Mesendoderm (in vitro differentiated cells): ENCODE measurements around the gene SREK1. TPM values are rescaled to one million over a fixed set of nuclear protein-coding genes. Genes with fewer than 3 reads are reported as not detected.

ENCODE experiments used
- DNase-seq: peaks from one replicate; pipeline ENCODE4 v3.0.0; 2013
- H2AK5ac ChIP-seq: 2 replicates; pipeline ENCODE4 v1.6.1; 2013; ENCODE audit warnings: low read length, inconsistent platforms
- H2BK120ac ChIP-seq: 2 replicates; pipeline ENCODE4 v1.6.1; 2013; ENCODE audit warnings: low read depth, mild to moderate bottlenecking, low read length, moderate library complexity, mixed read lengths
- H2BK15ac ChIP-seq: replicated peaks from 2 replicates; pipeline ENCODE4 v1.6.1; 2013; ENCODE audit warnings: low read depth, mild to moderate bottlenecking, moderate library complexity
- H2BK5ac ChIP-seq: 2 replicates; pipeline ENCODE4 v1.6.1; 2013; ENCODE audit warnings: low read length, inconsistent platforms
- H3K18ac ChIP-seq: 2 replicates; pipeline ENCODE4 v1.6.1; 2013; ENCODE audit warnings: mild to moderate bottlenecking, low read length, mixed read lengths
- H3K23ac ChIP-seq: one replicate; pipeline ENCODE4 v1.6.1; 2013; ENCODE audit warnings: low read length
- H3K27ac ChIP-seq: 2 replicates; pipeline ENCODE4 v1.5.1; 2013; ENCODE audit warnings: low read depth, mild to moderate bottlenecking, inconsistent platforms, low read length, moderate library complexity
- H3K27me3 ChIP-seq: 2 replicates; pipeline ENCODE4 v1.6.1; 2013; ENCODE audit warnings: low read length, control low read depth, mild to moderate bottlenecking, inconsistent platforms; ENCODE audit not compliant: insufficient read depth, poor library complexity
- H3K36me3 ChIP-seq: 2 replicates; pipeline ENCODE4 v1.6.1; 2013; ENCODE audit warnings: low read length, inconsistent platforms; ENCODE audit not compliant: control insufficient read depth, insufficient read depth
- H3K4ac ChIP-seq: one replicate; pipeline ENCODE4 v1.6.1; 2013; ENCODE audit warnings: low read depth, mild to moderate bottlenecking, low read length, moderate library complexity
- H3K4me1 ChIP-seq: 2 replicates; pipeline ENCODE4 v1.6.1; 2013; ENCODE audit warnings: low read depth, low read length, inconsistent platforms; ENCODE audit not compliant: control insufficient read depth
- H3K4me2 ChIP-seq: 2 replicates; pipeline ENCODE4 v1.6.1; 2013; ENCODE audit warnings: low read length
- H3K4me3 ChIP-seq: 2 replicates; pipeline ENCODE4 v1.5.1; 2013; ENCODE audit warnings: mild to moderate bottlenecking, low read length
- H3K56ac ChIP-seq: one replicate; pipeline ENCODE4 v1.6.1; 2013; ENCODE audit warnings: low read length
- H3K79me1 ChIP-seq: 2 replicates; pipeline ENCODE4 v1.6.1; 2013; ENCODE audit warnings: low read length, inconsistent platforms
- H3K79me2 ChIP-seq: 2 replicates; pipeline ENCODE4 v1.6.1; 2013; ENCODE audit warnings: mild to moderate bottlenecking, low read length; ENCODE audit not compliant: control insufficient read depth, insufficient read depth
- H3K9ac ChIP-seq: 2 replicates; pipeline ENCODE4 v1.6.1; 2013; ENCODE audit warnings: low read length, inconsistent platforms
- H4K5ac ChIP-seq: one replicate; pipeline ENCODE4 v1.6.1; 2013; ENCODE audit warnings: low read length
- H4K8ac ChIP-seq: one replicate; pipeline ENCODE4 v1.6.1; 2013; ENCODE audit warnings: low read depth, mild to moderate bottlenecking, control low read depth, low read length, moderate library complexity
- WGBS: extraction: QIAGEN DNeasy Blood & Tissue Kit; methylation state at CpG from one replicate; pipeline ENCODE4 v1.1.7; 2013; ENCODE audit warnings: low lambda C conversion rate, missing lambda C conversion rate; ENCODE audit not compliant: insufficient coverage; ENCODE audit errors: extremely low coverage; 5-methylcytosine and 5-hydroxymethylcytosine counted together
- polyA plus RNA-seq, 2 experiments: library from polyadenylated mRNA; stranded (reverse); fragments of 200-250 nt; gene quantifications; one replicate each; pipeline ENCODE4 v1.2.3, GENCODE V29; 2013

Gene SREK1, protein sequence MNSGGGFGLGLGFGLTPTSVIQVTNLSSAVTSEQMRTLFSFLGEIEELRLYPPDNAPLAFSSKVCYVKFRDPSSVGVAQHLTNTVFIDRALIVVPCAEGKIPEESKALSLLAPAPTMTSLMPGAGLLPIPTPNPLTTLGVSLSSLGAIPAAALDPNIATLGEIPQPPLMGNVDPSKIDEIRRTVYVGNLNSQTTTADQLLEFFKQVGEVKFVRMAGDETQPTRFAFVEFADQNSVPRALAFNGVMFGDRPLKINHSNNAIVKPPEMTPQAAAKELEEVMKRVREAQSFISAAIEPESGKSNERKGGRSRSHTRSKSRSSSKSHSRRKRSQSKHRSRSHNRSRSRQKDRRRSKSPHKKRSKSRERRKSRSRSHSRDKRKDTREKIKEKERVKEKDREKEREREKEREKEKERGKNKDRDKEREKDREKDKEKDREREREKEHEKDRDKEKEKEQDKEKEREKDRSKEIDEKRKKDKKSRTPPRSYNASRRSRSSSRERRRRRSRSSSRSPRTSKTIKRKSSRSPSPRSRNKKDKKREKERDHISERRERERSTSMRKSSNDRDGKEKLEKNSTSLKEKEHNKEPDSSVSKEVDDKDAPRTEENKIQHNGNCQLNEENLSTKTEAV
- polyA plus RNA-seq (2013, experiment 1 of 2): 46.2 TPM
- 46.4 TPM for polyA plus RNA-seq (2013, experiment 2 of 2)

DNA sequence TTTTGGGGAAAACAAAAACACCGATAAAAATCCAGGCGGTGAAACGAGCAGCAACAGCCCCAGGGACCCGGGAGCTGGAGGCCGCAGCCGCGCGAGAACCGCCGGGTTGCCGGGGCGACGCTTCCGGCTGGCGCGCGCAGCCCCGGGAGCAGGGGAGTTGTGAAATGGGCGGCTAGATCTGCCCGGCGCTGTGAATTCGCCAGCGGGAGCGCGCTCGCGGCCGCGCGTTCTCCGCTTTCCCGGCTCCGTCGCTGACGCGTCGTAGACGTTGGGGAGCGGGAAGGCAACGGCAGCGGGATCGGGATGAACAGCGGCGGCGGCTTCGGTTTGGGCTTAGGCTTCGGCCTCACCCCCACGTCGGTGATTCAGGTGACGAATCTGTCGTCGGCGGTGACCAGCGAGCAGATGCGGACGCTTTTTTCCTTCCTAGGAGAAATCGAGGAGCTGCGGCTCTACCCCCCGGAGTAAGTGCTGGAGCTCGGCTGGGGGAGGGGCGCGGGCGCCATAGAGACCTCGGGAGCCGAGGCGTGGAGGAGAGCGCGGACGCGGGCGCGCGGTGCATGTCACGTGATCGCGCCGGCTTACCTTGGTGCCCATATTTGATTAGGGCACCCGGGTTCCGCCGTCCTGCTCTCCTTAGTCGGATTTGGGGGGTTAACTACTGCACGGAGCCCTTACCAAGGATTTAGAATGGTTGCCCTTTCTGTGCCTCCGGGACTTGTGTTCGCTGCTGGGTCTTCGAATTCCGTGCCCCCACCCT, at the start of gene SREK1:
SREK1 (plus strand) TSS at position 227 of the 760 bp plus-strand sequence; CDS start at position 304, 77 bp downstream.
- H3K18ac ChIP-seq: peak within 1 kb of the TSS; percentile 98
- DNase-seq: peak; percentile 96
- peak within 1 kb of the TSS; percentile 97 for H3K23ac ChIP-seq
- H3K4me3 ChIP-seq: peak within 1 kb of the TSS; percentile 78
- H3K27ac ChIP-seq: peak within 1 kb of the TSS; percentile 100
- H4K8ac ChIP-seq: no peak within 1 kb of the TSS
- peaks cover 3% of the 10 kb centered on the region for H3K4me1 ChIP-seq
- H2AK5ac ChIP-seq: no peak within 1 kb of the TSS
- no CpG with 5 or more reads among the region's 86 CpGs for WGBS
- H3K36me3 ChIP-seq: no peaks in the 10 kb centered on the region
- no peaks in the 10 kb centered on the region for H3K79me1 ChIP-seq
- H2BK120ac ChIP-seq: peak within 1 kb of the TSS; percentile 88
- H4K5ac ChIP-seq: no peak within 1 kb of the TSS
- H3K4ac ChIP-seq: peak within 1 kb of the TSS; percentile 87
- H3K4me2 ChIP-seq: peak within 1 kb of the TSS; percentile 75
- H3K56ac ChIP-seq: peak within 1 kb of the TSS; percentile 94
- H3K27me3 ChIP-seq: no peaks in the 10 kb centered on the region
- H3K79me2 ChIP-seq: peaks cover 27% of the 10 kb centered on the region
- peak within 1 kb of the TSS; percentile 90 for H3K9ac ChIP-seq
- H2BK15ac ChIP-seq: no peak within 1 kb of the TSS
- H2BK5ac ChIP-seq: peak within 1 kb of the TSS; percentile 90

DNA sequence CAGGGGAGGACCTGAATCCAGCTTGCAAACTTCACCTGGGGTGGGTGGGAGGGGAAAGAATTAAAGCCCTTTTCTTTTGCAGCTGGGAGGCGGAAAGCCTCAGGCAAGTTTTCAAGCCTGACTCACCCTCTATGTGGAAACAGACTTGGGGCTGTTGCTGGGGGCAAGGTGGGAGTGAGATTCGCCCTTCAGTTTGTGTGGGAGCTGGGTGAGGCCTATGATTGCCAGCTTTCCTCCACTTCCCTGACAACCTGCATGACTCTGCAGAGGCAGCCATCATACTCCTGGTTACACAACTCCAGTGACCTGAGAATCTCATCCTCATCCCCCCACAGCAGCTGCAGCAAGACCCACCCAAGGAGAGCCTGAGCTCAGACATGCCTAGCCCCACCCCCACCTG, 43.2 kb upstream of the SREK1 start:
- Histone ChIP-seq H2BK120ac (no peak overlapping the region), H3K27me3 (no peaks in the 10 kb centered on the region), H4K5ac (no peak overlapping the region), H3K23ac (no peak overlapping the region), H2AK5ac (no peak overlapping the region), H3K4me2 (no peak overlapping the region), H3K4ac (no peak overlapping the region), H3K4me3 (no peak overlapping the region), H3K9ac (no peak overlapping the region), H3K36me3 (no peaks in the 10 kb centered on the region), H2BK15ac (no peak overlapping the region), H4K8ac (no peak overlapping the region), H2BK5ac (no peak overlapping the region), H3K18ac (no peak overlapping the region), H3K4me1 (no peaks in the 10 kb centered on the region), H3K79me2 (no peaks in the 10 kb centered on the region), H3K56ac (no peak overlapping the region), H3K79me1 (no peaks in the 10 kb centered on the region), H3K27ac (no peak overlapping the region)
- no CpG with 5 or more reads among the region's 2 CpGs for WGBS
- DNase-seq: no peak

DNA sequence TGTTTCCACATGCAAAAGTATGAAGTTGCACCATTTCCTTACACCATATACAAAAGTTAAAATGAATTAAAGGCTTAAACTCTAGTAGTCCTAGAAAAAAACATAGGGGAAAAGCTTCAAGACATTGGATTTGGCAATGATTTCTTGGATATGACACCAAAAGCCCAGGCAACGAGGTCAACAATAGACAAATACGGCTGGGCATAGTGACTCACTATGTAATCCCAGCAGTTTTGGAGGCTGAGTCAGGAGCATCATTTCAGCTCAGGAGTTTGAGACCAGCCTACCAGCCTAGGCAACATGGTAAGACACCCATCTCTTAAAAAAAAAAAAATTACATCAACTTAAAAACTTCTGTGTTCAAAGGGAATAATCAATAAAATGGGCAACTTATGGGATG, 30.9 kb upstream of the SREK1 start:
- H3K27me3 ChIP-seq: no peaks in the 10 kb centered on the region
- no peak overlapping the region for H2BK5ac ChIP-seq
- no peaks in the 10 kb centered on the region for H3K79me1 ChIP-seq
- no peak overlapping the region for H2BK15ac ChIP-seq
- H3K56ac ChIP-seq: no peak overlapping the region
- no peak overlapping the region for H2BK120ac ChIP-seq
- no peak overlapping the region for H4K8ac ChIP-seq
- no peak overlapping the region for H3K18ac ChIP-seq
- no peak overlapping the region for H4K5ac ChIP-seq
- no peak overlapping the region for H3K23ac ChIP-seq
- WGBS: no CpG with 5 or more reads among the region's 2 CpGs
- H2AK5ac ChIP-seq: no peak overlapping the region
- no peak for DNase-seq
- no peak overlapping the region for H3K9ac ChIP-seq
- no peak overlapping the region for H3K4me3 ChIP-seq
- H3K4ac ChIP-seq: no peak overlapping the region
- no peaks in the 10 kb centered on the region for H3K36me3 ChIP-seq
- no peaks in the 10 kb centered on the region for H3K79me2 ChIP-seq
- no peaks in the 10 kb centered on the region for H3K4me1 ChIP-seq
- H3K4me2 ChIP-seq: no peak overlapping the region
- no peak overlapping the region for H3K27ac ChIP-seq

DNA sequence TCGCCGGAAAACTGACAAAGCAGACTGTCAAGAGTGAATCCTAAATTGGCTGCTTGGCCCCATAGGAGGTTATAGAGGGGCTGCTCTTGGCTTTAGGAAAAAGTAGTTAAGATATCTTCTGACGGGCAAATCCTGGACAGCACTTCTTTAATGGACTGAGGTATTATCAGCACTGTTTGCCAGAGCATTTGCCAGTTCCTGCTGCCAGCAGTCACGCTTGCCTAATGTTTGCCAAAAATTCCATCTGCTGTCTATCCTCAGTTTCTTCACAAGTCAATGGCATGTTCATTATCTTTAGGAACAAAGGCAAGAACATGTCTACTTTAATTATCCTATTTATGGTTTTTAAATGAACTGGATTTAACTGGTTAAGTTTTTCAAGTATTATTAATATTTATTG, 25.8 kb upstream of the SREK1 start:
- Histone ChIP-seq H3K79me2 (no peaks in the 10 kb centered on the region), H3K4me1 (no peaks in the 10 kb centered on the region), H2BK5ac (no peak overlapping the region), H3K18ac (no peak overlapping the region), H4K8ac (no peak overlapping the region), H2BK15ac (no peak overlapping the region), H3K27me3 (no peaks in the 10 kb centered on the region), H3K56ac (no peak overlapping the region), H2BK120ac (no peak overlapping the region), H3K36me3 (no peaks in the 10 kb centered on the region), H3K9ac (no peak overlapping the region), H3K4ac (no peak overlapping the region), H3K23ac (no peak overlapping the region), H3K27ac (no peak overlapping the region), H4K5ac (no peak overlapping the region), H2AK5ac (no peak overlapping the region), H3K4me3 (no peak overlapping the region), H3K79me1 (no peaks in the 10 kb centered on the region), H3K4me2 (no peak overlapping the region)
- no CpG with 5 or more reads among the region's 4 CpGs for WGBS
- no peak for DNase-seq

DNA sequence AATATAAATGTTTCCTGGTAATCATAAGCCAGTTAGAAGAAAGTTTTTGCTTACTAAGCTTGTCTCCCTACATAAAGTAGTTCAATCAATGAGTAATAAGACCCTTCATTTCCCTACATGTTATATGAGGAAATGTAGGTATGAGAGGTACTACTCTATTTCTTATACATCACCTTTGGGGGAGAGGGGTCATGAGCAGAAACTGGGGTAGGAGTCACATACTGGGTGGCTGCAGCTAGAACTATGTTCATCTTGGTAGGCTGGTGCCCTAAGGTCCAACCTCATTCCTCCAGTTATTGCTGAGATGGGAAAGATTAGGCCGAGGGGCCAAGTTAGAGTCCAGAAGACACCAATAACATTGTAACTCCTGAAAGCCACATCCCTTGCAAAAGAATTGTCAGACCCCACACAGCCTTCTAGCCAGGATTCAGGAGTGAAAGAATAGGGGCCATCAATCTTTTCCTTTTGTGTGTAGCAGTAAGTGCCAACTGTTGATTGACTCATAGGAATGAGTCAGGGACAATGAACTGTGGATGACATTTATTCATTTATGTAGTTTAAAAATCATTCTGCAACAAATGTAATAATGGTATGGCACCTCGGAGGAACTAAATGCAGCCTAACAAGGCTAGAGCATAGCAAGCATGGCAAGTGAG, 21.6 kb upstream of the SREK1 start:
- H3K4me1 ChIP-seq: no peaks in the 10 kb centered on the region
- no peaks in the 10 kb centered on the region for H3K36me3 ChIP-seq
- no peak overlapping the region for H3K4me2 ChIP-seq
- H4K8ac ChIP-seq: no peak overlapping the region
- no peak overlapping the region for H3K9ac ChIP-seq
- no peak overlapping the region for H2AK5ac ChIP-seq
- H3K56ac ChIP-seq: no peak overlapping the region
- no peak overlapping the region for H4K5ac ChIP-seq
- H2BK120ac ChIP-seq: no peak overlapping the region
- no peaks in the 10 kb centered on the region for H3K27me3 ChIP-seq
- no peak overlapping the region for H3K4ac ChIP-seq
- no peak overlapping the region for H2BK5ac ChIP-seq
- H3K4me3 ChIP-seq: no peak overlapping the region
- DNase-seq: no peak
- no peaks in the 10 kb centered on the region for H3K79me2 ChIP-seq
- H2BK15ac ChIP-seq: no peak overlapping the region
- H3K18ac ChIP-seq: no peak overlapping the region
- no peak overlapping the region for H3K27ac ChIP-seq
- H3K23ac ChIP-seq: no peak overlapping the region
- no peaks in the 10 kb centered on the region for H3K79me1 ChIP-seq
- WGBS: no CpG with 5 or more reads among the region's 2 CpGs
